ENCODE data around the gene LINGO1.

LINGO1 gene

GRCh38 chr15:77608774-77609173 lies 23.9 kb downstream of the LINGO1 start:
- Mint-ChIP-seq H3K4me3 (no peak overlapping the region), H3K27me3 (ENCODE audit: low read depth) (peaks cover 3% of the 10 kb centered on the region), H3K4me1 (ENCODE audit: low read depth) (no peaks in the 10 kb centered on the region), H3K9me3 (no peaks in the 10 kb centered on the region), H3K36me3 (ENCODE audit: low read depth) (no peaks in the 10 kb centered on the region), H3K27ac (no peak overlapping the region)
- no peak for DNase-seq (ENCODE audit: low spot score)

- H3K27me3 Mint-ChIP-seq (ENCODE audit: low read depth) = peaks cover 3% of the 10 kb centered on the region
- DNase-seq (ENCODE audit: low spot score) = no peak
- no peaks in the 10 kb centered on the region for H3K4me1 Mint-ChIP-seq (ENCODE audit: low read depth)
- no peak overlapping the region for H3K4me3 Mint-ChIP-seq
- no peaks in the 10 kb centered on the region for H3K9me3 Mint-ChIP-seq
- no peak overlapping the region for H3K27ac Mint-ChIP-seq
- H3K36me3 Mint-ChIP-seq (ENCODE audit: low read depth) = no peaks in the 10 kb centered on the region
Observed at GRCh38 chr15:77607894-77608261, 24.8 kb downstream of the LINGO1 start.

GRCh38 chr15:77607111-77607893 lies 25.4 kb downstream of the LINGO1 start:
- no peak for DNase-seq (ENCODE audit: low spot score)
- peaks cover 3% of the 10 kb centered on the region for H3K27me3 Mint-ChIP-seq (ENCODE audit: low read depth)
- H3K9me3 Mint-ChIP-seq = no peaks in the 10 kb centered on the region
- no peaks in the 10 kb centered on the region for H3K4me1 Mint-ChIP-seq (ENCODE audit: low read depth)
- H3K36me3 Mint-ChIP-seq (ENCODE audit: low read depth) = no peaks in the 10 kb centered on the region
- H3K27ac Mint-ChIP-seq = no peak overlapping the region
- H3K4me3 Mint-ChIP-seq = no peak overlapping the region

GRCh38 chr15:77606142-77607034 lies 26.3 kb downstream of the LINGO1 start:
- DNase-seq (ENCODE audit: low spot score) = no peak
- Mint-ChIP-seq H3K4me3 (no peak overlapping the region), H3K27ac (no peak overlapping the region), H3K9me3 (no peaks in the 10 kb centered on the region), H3K27me3 (ENCODE audit: low read depth) (peaks cover 3% of the 10 kb centered on the region), H3K4me1 (ENCODE audit: low read depth) (no peaks in the 10 kb centered on the region), H3K36me3 (ENCODE audit: low read depth) (no peaks in the 10 kb centered on the region)

- Mint-ChIP-seq H3K9me3 (no peaks in the 10 kb centered on the region), H3K4me1 (ENCODE audit: low read depth) (no peaks in the 10 kb centered on the region), H3K36me3 (ENCODE audit: low read depth) (no peaks in the 10 kb centered on the region), H3K4me3 (no peak overlapping the region), H3K27me3 (ENCODE audit: low read depth) (peaks cover 3% of the 10 kb centered on the region), H3K27ac (no peak overlapping the region)
- DNase-seq (ENCODE audit: low spot score) = no peak
Observed at GRCh38 chr15:77605547-77605946, 27.2 kb downstream of the LINGO1 start.

GRCh38 chr15:77604973-77605372 lies 27.7 kb downstream of the LINGO1 start:
- Mint-ChIP-seq H3K27ac (no peak overlapping the region), H3K9me3 (no peaks in the 10 kb centered on the region), H3K27me3 (ENCODE audit: low read depth) (peaks cover 3% of the 10 kb centered on the region), H3K4me3 (no peak overlapping the region), H3K4me1 (ENCODE audit: low read depth) (no peaks in the 10 kb centered on the region), H3K36me3 (ENCODE audit: low read depth) (no peaks in the 10 kb centered on the region)
- no peak for DNase-seq (ENCODE audit: low spot score)

- no peaks in the 10 kb centered on the region for H3K36me3 Mint-ChIP-seq (ENCODE audit: low read depth)
- H3K27ac Mint-ChIP-seq = no peak overlapping the region
- no peak for DNase-seq (ENCODE audit: low spot score)
- no peaks in the 10 kb centered on the region for H3K4me1 Mint-ChIP-seq (ENCODE audit: low read depth)
- peaks cover 3% of the 10 kb centered on the region for H3K27me3 Mint-ChIP-seq (ENCODE audit: low read depth)
- no peaks in the 10 kb centered on the region for H3K9me3 Mint-ChIP-seq
- no peak overlapping the region for H3K4me3 Mint-ChIP-seq
Observed at GRCh38 chr15:77603611-77604336, 28.9 kb downstream of the LINGO1 start.

GRCh38 chr15:77602800-77603199 lies 29.9 kb downstream of the LINGO1 start:
- H3K27me3 Mint-ChIP-seq (ENCODE audit: low read depth) = peaks cover 3% of the 10 kb centered on the region
- no peak overlapping the region for H3K4me3 Mint-ChIP-seq
- H3K4me1 Mint-ChIP-seq (ENCODE audit: low read depth) = no peaks in the 10 kb centered on the region
- no peaks in the 10 kb centered on the region for H3K9me3 Mint-ChIP-seq
- no peak for DNase-seq (ENCODE audit: low spot score)
- H3K36me3 Mint-ChIP-seq (ENCODE audit: low read depth) = no peaks in the 10 kb centered on the region
- no peak overlapping the region for H3K27ac Mint-ChIP-seq

- no peak for DNase-seq (ENCODE audit: low spot score)
- Mint-ChIP-seq H3K9me3 (no peaks in the 10 kb centered on the region), H3K4me1 (ENCODE audit: low read depth) (no peaks in the 10 kb centered on the region), H3K27ac (no peak overlapping the region), H3K4me3 (no peak overlapping the region), H3K27me3 (ENCODE audit: low read depth) (no peaks in the 10 kb centered on the region), H3K36me3 (ENCODE audit: low read depth) (no peaks in the 10 kb centered on the region)
Observed at GRCh38 chr15:77599899-77600298, 32.8 kb downstream of the LINGO1 start.

GRCh38 chr15:77599357-77599756 lies 33.4 kb downstream of the LINGO1 start:
- DNase-seq (ENCODE audit: low spot score) = no peak
- no peak overlapping the region for H3K4me3 Mint-ChIP-seq
- H3K9me3 Mint-ChIP-seq = no peaks in the 10 kb centered on the region
- no peak overlapping the region for H3K27ac Mint-ChIP-seq
- no peaks in the 10 kb centered on the region for H3K36me3 Mint-ChIP-seq (ENCODE audit: low read depth)
- no peaks in the 10 kb centered on the region for H3K27me3 Mint-ChIP-seq (ENCODE audit: low read depth)
- H3K4me1 Mint-ChIP-seq (ENCODE audit: low read depth) = no peaks in the 10 kb centered on the region

- H3K9me3 Mint-ChIP-seq = no peaks in the 10 kb centered on the region
- DNase-seq (ENCODE audit: low spot score) = no peak
- no peaks in the 10 kb centered on the region for H3K4me1 Mint-ChIP-seq (ENCODE audit: low read depth)
- no peaks in the 10 kb centered on the region for H3K36me3 Mint-ChIP-seq (ENCODE audit: low read depth)
- no peaks in the 10 kb centered on the region for H3K27me3 Mint-ChIP-seq (ENCODE audit: low read depth)
- H3K4me3 Mint-ChIP-seq = no peak overlapping the region
- H3K27ac Mint-ChIP-seq = no peak overlapping the region
Observed at GRCh38 chr15:77598644-77599043, 34.1 kb downstream of the LINGO1 start.

GRCh38 chr15:77597804-77598453 lies 34.8 kb downstream of the LINGO1 start:
- Mint-ChIP-seq H3K9me3 (no peaks in the 10 kb centered on the region), H3K27me3 (ENCODE audit: low read depth) (no peaks in the 10 kb centered on the region), H3K4me1 (ENCODE audit: low read depth) (no peaks in the 10 kb centered on the region), H3K36me3 (ENCODE audit: low read depth) (no peaks in the 10 kb centered on the region), H3K4me3 (no peak overlapping the region), H3K27ac (no peak overlapping the region)
- DNase-seq (ENCODE audit: low spot score) = no peak

- H3K27me3 Mint-ChIP-seq (ENCODE audit: low read depth) = no peaks in the 10 kb centered on the region
- H3K9me3 Mint-ChIP-seq = no peaks in the 10 kb centered on the region
- DNase-seq (ENCODE audit: low spot score) = no peak
- no peak overlapping the region for H3K27ac Mint-ChIP-seq
- no peaks in the 10 kb centered on the region for H3K4me1 Mint-ChIP-seq (ENCODE audit: low read depth)
- H3K36me3 Mint-ChIP-seq (ENCODE audit: low read depth) = no peaks in the 10 kb centered on the region
- H3K4me3 Mint-ChIP-seq = no peak overlapping the region
Observed at GRCh38 chr15:77596821-77597803, 35.6 kb downstream of the LINGO1 start.

Measured in T-helper 2 cell treated with Interferon-gamma antibody and Interleukin-4, amounts not matched to agents 5 μg/mL and 100 μg/mL, for 36 hours (primary cell).